Heart left ventricle (tissue), 13 donors: ENCODE data around the gene GRM5.
"Not testable (repeated sequence)": the region's sequence is repeated elsewhere in the genome, so short reads cannot be mapped to it uniquely, and the experiment has no call there.

Source experiments
- CTCF ChIP-seq, 12 donors: fragments of 200-600 bp; sonication (generic) in 4 of 12; IDR thresholded peaks; one replicate each; pipeline versions ENCODE4 v1.5.0 to v1.8.0; 2018 to 2022; ENCODE audit warnings: antibody characterized with exemption in 12 of 12, mild to moderate bottlenecking in 5 of 12
- POLR2A ChIP-seq, 2 donors: fragments of 450-650 bp; IDR thresholded peaks; one replicate each; pipeline ENCODE4 v1.6.1; 2017; ENCODE audit warnings: antibody characterized with exemption in 2 of 2, mild to moderate bottlenecking in 2 of 2, moderate library complexity in 2 of 2
- donor health status: ischemic (EF 13 %, LVEDD 7.1; RV severe dilation, severe dysfunction).
- donor health status: DM: no; HTN: yes; CAD: no.
- donor health status: DM: no; HTN: no; CAD: no.
- donor health status: ischemic (EF 25% LVEDD 6.9; RV normal size, moderate dysfunction).
- donor health status: ischemic (EF 25% LVEDD 5.7; RV mildly dilated, moderate dysfunction).
- donor health status: ischemic (EF 35%, LVEDD 5.7; RV mildly dilated, moderate dysfunction).
- donor health status: nonischemic (EF 11% LVEDD 7.7; RV severe dilation, severe dysfunction).
- donor health status: DM: yes; HTN: yes; CAD: no.
- donor health status: PGD.
- donor health status: ischemic (EF 29% LVEDD 5.4; RV normal size, mild dysfunction).
- donor health status: nonischemic (EF 23%, LVEDD 6.1; RV moderate dilation, normal function).

GRCh38 chr11:88901436-88901835 is 164.3 kb downstream of the GRM5 start:
- not testable (repeated sequence) for TF ChIP-seq CTCF, POLR2A (IDR thresholded peaks at IDR 0.05)
